OCI-LY1 (cell line): ENCODE data around the gene FASTKD1.

ENCODE experiments used
- H2AFZ ChIP-seq: fragments of 200-600 bp; sonication (generic), shearing (Covaris generic); 2 replicates; pipeline ENCODE4 v1.6.0; 2014; ENCODE audit warnings: antibody characterized with exemption, mild to moderate bottlenecking, low read length
- H3F3A ChIP-seq: fragments of 200-600 bp; sonication (generic), shearing (Covaris generic); 2 replicates; pipeline ENCODE4 v1.6.0; 2014; ENCODE audit warnings: mild to moderate bottlenecking, antibody characterized with exemption, low read length, moderate library complexity; ENCODE audit not compliant: insufficient read depth
- H3K27ac ChIP-seq: fragments of 200-600 bp; sonication (generic); 2 replicates; pipeline ENCODE4 v1.5.1; 2014; ENCODE audit warnings: low read length, mixed run types, mild to moderate bottlenecking, low read depth; ENCODE audit not compliant: poor library complexity, severe bottlenecking
- H3K27me3 ChIP-seq: fragments of 200-600 bp; sonication (generic); 2 replicates; pipeline ENCODE4 v1.6.0; 2014; ENCODE audit warnings: antibody characterized with exemption, mild to moderate bottlenecking, low read length, moderate library complexity; ENCODE audit not compliant: insufficient read depth
- H3K36me3 ChIP-seq: fragments of 200-600 bp; sonication (generic); 2 replicates; pipeline ENCODE4 v1.6.1; 2014; ENCODE audit warnings: mild to moderate bottlenecking, antibody characterized with exemption, low read length, moderate library complexity, mixed read lengths; ENCODE audit not compliant: insufficient read depth
- H3K4me1 ChIP-seq: fragments of 200-600 bp; sonication (generic); 2 replicates; pipeline ENCODE4 v1.5.1; 2014; ENCODE audit warnings: mild to moderate bottlenecking, low read length, moderate library complexity; ENCODE audit not compliant: insufficient read depth, severe bottlenecking
- H3K4me2 ChIP-seq: fragments of 200-600 bp; sonication (generic), shearing (Covaris generic); 2 replicates; pipeline ENCODE4 v1.6.1; 2014; ENCODE audit warnings: low read length
- H3K4me3 ChIP-seq: fragments of 200-600 bp; sonication (generic); 2 replicates; pipeline ENCODE4 v1.5.1; 2014; ENCODE audit warnings: low read length, low read depth, mild to moderate bottlenecking, mixed read lengths; ENCODE audit not compliant: poor library complexity, severe bottlenecking
- H3K79me2 ChIP-seq: fragments of 200-600 bp; shearing (Covaris generic); 2 replicates; pipeline ENCODE4 v1.6.1; 2016; ENCODE audit warnings: mixed run types, low read length, mixed read lengths; ENCODE audit not compliant: insufficient read depth
- H3K9ac ChIP-seq: fragments of 200-600 bp; sonication (generic), shearing (Covaris generic); 2 replicates; pipeline ENCODE4 v1.6.1; 2014; ENCODE audit warnings: mild to moderate bottlenecking, low read length, mixed read lengths
- H3K9me2 ChIP-seq: fragments of 200-600 bp; sonication (generic), shearing (Covaris generic); 2 replicates; pipeline ENCODE4 v1.6.1; 2014; ENCODE audit warnings: low read depth, mild to moderate bottlenecking, low read length, mixed read lengths
- H3K9me3 ChIP-seq: fragments of 200-600 bp; shearing (Covaris generic); 2 replicates; pipeline ENCODE4 v1.6.1; 2014; ENCODE audit warnings: low read length, mixed read lengths
- H4K20me1 ChIP-seq: fragments of 200-600 bp; sonication (generic), shearing (Covaris generic); 2 replicates; pipeline ENCODE4 v1.6.0; 2016; ENCODE audit warnings: mild to moderate bottlenecking, low read length; ENCODE audit not compliant: insufficient read depth
- EZH2 ChIP-seq: fragments of 200-600 bp; sonication (generic), shearing (Covaris generic); IDR thresholded peaks from 2 replicates; pipeline ENCODE4 v1.8.0; 2017; ENCODE audit warnings: borderline replicate concordance, mixed run types, mild to moderate bottlenecking, antibody characterized with exemption, low read length, moderate library complexity, mixed read lengths
- TF ChIP-seq, protein P1 (sequence below): fragments of 200-600 bp; sonication (generic), shearing (Covaris generic); IDR thresholded peaks from 2 replicates; pipeline ENCODE4 v1.5.1; 2017; ENCODE audit warnings: mild to moderate bottlenecking, antibody characterized with exemption, low read length, moderate library complexity, mixed read lengths

Gene FASTKD1

DNA sequence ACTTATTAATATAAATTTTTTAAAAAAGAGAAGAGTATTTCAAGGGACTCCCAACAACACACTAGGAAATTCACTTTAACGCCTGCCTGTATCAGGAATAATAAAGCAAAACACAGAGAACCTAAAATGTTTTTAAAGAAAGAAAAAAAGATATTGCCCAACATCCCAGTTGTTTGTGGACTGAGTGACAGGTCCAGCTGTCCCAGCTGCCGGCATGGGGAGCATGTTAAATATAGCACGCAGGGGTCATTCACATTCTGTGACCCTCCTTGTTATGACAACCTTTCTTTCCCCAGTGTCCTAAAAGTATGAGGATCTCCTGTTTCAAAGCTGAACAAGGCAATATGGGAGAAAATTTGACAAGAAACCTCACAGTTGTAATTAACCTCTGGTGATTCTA, 59.7 kb downstream of the FASTKD1 start:
- H3F3A ChIP-seq, result no peaks in the 10 kb centered on the region
- TF ChIP-seq, protein P1, sequence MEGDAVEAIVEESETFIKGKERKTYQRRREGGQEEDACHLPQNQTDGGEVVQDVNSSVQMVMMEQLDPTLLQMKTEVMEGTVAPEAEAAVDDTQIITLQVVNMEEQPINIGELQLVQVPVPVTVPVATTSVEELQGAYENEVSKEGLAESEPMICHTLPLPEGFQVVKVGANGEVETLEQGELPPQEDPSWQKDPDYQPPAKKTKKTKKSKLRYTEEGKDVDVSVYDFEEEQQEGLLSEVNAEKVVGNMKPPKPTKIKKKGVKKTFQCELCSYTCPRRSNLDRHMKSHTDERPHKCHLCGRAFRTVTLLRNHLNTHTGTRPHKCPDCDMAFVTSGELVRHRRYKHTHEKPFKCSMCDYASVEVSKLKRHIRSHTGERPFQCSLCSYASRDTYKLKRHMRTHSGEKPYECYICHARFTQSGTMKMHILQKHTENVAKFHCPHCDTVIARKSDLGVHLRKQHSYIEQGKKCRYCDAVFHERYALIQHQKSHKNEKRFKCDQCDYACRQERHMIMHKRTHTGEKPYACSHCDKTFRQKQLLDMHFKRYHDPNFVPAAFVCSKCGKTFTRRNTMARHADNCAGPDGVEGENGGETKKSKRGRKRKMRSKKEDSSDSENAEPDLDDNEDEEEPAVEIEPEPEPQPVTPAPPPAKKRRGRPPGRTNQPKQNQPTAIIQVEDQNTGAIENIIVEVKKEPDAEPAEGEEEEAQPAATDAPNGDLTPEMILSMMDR, result no peak
- TF ChIP-seq EZH2, result no peak
- H4K20me1 ChIP-seq, result no peaks in the 10 kb centered on the region
- H3K36me3 ChIP-seq, result no peaks in the 10 kb centered on the region
- no peak overlapping the region for H3K4me3 ChIP-seq
- H3K27me3 ChIP-seq, result no peaks in the 10 kb centered on the region
- no peak overlapping the region for H3K9ac ChIP-seq
- H3K9me3 ChIP-seq, result no peaks in the 10 kb centered on the region
- H3K79me2 ChIP-seq, result no peaks in the 10 kb centered on the region
- H2AFZ ChIP-seq, result no peak overlapping the region
- no peak overlapping the region for H3K4me2 ChIP-seq
- H3K4me1 ChIP-seq, result no peaks in the 10 kb centered on the region
- no peak overlapping the region for H3K27ac ChIP-seq
- no peaks in the 10 kb centered on the region for H3K9me2 ChIP-seq

DNA sequence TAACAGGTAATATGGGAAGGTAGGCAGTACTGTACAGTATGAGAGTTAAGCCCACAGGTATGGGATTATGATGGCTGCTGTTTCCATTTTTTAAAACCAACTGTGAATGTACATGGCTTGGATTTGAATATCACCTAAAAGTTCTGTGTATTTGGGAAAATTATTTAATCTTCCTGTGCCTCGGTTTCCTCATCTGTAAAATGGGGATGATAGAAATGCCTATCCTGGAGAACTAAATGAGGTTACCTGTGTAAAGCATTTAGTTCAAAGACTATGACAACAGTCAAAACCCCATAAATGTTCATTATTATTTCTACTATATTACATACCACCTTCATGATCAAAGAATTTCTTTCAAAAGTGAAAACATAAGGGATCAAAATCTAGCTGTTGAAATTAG, 60.6 kb downstream of the FASTKD1 start:
- H3K4me3 ChIP-seq, result no peak overlapping the region
- H3K79me2 ChIP-seq, result no peaks in the 10 kb centered on the region
- no peak overlapping the region for H2AFZ ChIP-seq
- H3K27ac ChIP-seq, result no peak overlapping the region
- no peaks in the 10 kb centered on the region for H4K20me1 ChIP-seq
- TF ChIP-seq EZH2, result no peak
- TF ChIP-seq, protein P1, result no peak
- H3K9me3 ChIP-seq, result no peaks in the 10 kb centered on the region
- H3K9ac ChIP-seq, result no peak overlapping the region
- no peak overlapping the region for H3K4me2 ChIP-seq
- H3K36me3 ChIP-seq, result no peaks in the 10 kb centered on the region
- no peaks in the 10 kb centered on the region for H3K9me2 ChIP-seq
- no peaks in the 10 kb centered on the region for H3F3A ChIP-seq
- no peaks in the 10 kb centered on the region for H3K27me3 ChIP-seq
- H3K4me1 ChIP-seq, result no peaks in the 10 kb centered on the region

DNA sequence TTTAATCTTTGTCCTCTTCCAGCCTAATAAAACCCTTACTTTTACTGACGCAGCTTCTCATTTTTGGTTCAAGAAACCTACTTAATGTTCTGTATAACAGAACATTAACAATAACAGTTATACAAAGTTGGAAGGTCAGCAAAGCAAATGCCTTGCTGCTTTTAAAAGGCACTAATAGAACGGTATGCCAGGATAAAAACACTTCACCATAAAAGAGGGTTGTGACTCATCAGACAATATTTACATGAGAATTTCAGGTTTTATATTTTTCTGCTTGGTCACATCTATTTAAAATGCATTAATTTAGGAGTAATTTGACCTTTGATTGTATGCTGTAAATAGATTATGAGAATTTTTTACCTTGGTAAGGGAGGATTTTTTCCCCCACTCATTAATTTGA, 61.1 kb downstream of the FASTKD1 start:
- Histone ChIP-seq H3F3A (no peaks in the 10 kb centered on the region), H3K4me1 (no peaks in the 10 kb centered on the region), H3K9me2 (no peaks in the 10 kb centered on the region), H3K4me2 (no peak overlapping the region), H3K36me3 (no peaks in the 10 kb centered on the region), H3K4me3 (no peak overlapping the region), H3K9me3 (no peaks in the 10 kb centered on the region), H3K27me3 (no peaks in the 10 kb centered on the region), H3K79me2 (no peaks in the 10 kb centered on the region), H3K27ac (no peak overlapping the region), H3K9ac (no peak overlapping the region), H2AFZ (no peak overlapping the region), H4K20me1 (no peaks in the 10 kb centered on the region)
- TF ChIP-seq, protein P1, result no peak
- no peak for TF ChIP-seq EZH2
